RWPE1 (cell line): ENCODE data around the gene GNA15.

Experiments
- CTCF ChIA-PET: fragments of 350-600 bp; sonication (Branson Sonifier 250); formaldehyde crosslinking; extraction: SDS; loops from one replicate; lab custom pipeline; 2021; lab: Yijun Ruan, JAX
- POLR2A ChIA-PET: fragments of 400-600 bp; formaldehyde crosslinking; extraction: SDS; loops from one replicate; lab custom pipeline; 2020; ENCODE audit warnings: antibody characterized with exemption; ENCODE audit not compliant: low non-redundant PET; lab: Yijun Ruan, JAX
- DNase-seq: peaks from one replicate; pipeline ENCODE4 v3.0.0; 2012; ENCODE audit warnings: low spot score
- H3K27ac ChIP-seq: fragments of 450-650 bp; 2 replicates; pipeline ENCODE4 v1.5.1; 2017
- TF ChIP-seq, protein P1 (sequence below): fragments of 450-650 bp; conservative IDR thresholded peaks from 2 replicates; pipeline ENCODE4 v1.5.1; 2017; ENCODE audit warnings: low read depth, mild to moderate bottlenecking

Gene GNA15

DNA sequence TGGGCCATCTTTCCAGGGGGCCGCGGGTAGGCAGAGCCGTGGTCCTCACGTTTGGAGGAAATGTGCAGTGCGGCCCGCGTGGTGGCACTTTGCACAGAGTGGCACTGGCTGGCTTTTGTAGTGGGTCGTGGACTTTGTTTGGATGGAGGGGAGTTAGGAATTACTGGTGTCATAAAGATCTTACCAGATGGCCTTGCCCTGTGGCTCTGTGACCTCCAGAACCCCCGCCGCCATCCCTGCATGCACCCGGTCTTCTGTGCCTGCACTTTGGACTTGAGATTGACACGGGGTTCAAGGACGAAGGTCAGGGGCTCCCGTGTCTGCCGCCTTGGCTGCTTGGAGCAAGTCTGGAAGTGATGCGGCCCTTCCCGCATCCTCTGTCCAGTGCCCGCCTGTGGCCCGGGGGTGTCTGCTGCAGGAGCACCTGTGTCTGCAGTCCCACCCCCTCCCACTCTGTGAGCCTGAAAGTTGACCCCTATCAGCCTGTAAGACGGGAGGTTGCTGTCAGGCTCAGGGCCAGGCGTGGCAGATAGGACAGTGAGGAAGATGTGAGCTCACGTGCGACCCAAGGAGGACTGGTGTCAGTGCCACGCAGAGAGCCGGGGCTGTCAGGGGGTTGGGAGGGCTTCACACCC lies 39.4 kb upstream of the GNA15 start:
- no peak for DNase-seq
- TF ChIP-seq, protein P1, sequence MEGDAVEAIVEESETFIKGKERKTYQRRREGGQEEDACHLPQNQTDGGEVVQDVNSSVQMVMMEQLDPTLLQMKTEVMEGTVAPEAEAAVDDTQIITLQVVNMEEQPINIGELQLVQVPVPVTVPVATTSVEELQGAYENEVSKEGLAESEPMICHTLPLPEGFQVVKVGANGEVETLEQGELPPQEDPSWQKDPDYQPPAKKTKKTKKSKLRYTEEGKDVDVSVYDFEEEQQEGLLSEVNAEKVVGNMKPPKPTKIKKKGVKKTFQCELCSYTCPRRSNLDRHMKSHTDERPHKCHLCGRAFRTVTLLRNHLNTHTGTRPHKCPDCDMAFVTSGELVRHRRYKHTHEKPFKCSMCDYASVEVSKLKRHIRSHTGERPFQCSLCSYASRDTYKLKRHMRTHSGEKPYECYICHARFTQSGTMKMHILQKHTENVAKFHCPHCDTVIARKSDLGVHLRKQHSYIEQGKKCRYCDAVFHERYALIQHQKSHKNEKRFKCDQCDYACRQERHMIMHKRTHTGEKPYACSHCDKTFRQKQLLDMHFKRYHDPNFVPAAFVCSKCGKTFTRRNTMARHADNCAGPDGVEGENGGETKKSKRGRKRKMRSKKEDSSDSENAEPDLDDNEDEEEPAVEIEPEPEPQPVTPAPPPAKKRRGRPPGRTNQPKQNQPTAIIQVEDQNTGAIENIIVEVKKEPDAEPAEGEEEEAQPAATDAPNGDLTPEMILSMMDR, result no peak
- ChIA-PET CTCF (interaction anchor here (0.8 kb wide), 1 partner anchor 75 kb away, joined by 4 read pairs; no protein-coding TSS in a partner anchor), POLR2A (no interaction called here)
- peak overlapping the region; percentile 82 for H3K27ac ChIP-seq

DNA sequence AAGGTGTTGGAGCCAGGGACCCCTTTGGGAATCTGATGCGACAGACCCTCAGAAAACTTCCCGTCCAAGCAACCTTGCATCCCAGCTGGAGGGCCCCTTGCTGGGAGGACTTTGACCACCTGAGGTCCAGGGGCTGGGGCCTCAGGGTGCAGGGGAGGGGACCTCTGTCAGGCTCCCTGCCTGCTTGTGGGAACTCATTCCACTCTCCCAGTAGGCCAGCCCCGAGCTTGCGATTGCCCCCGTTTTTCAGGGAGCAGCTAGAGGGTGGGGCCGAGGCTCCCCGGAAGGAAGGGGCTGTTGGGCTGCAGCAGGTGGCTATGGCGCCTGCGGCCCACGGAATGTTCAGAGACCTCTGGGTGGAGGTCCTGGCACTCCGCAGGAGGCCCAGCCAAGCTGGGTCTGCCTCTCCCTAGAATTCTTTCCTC lies 38.9 kb upstream of the GNA15 start:
- ChIA-PET POLR2A (no interaction called here), CTCF (no interaction called here)
- DNase-seq, result no peak

DNA sequence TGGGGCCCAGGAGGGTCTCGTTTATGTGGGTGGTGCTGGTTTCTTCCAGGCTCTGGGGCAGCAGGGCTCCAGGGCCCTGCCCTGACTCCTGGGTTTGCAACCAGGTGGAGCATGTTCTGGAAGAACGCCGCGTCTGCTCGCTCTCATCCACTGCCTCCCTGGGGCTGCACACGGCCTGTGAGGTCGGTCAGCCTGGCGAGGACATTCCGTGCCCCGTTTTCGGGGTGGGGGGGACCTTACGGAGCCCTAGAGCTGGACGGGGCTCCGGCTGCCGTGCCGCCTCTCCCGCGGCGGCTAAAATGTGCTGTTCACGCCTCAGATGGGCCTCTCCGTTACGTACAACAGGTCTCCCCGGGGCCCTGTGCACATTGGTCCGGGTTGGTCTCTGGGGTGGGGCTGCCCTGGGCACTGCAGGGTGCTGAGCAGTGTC lies 38.4 kb upstream of the GNA15 start:
- DNase-seq, result no peak
- CTCF ChIA-PET, result no interaction called here
- TF ChIP-seq, protein P1, result no peak
- peak overlapping the region; percentile 82 for H3K27ac ChIP-seq
- POLR2A ChIA-PET, result no interaction called here

More for the DNA sequence above, 38.9 kb upstream of the GNA15 start:
- TF ChIP-seq, protein P1, result no peak
- H3K27ac ChIP-seq, result peak overlapping the region; percentile 82

DNA sequence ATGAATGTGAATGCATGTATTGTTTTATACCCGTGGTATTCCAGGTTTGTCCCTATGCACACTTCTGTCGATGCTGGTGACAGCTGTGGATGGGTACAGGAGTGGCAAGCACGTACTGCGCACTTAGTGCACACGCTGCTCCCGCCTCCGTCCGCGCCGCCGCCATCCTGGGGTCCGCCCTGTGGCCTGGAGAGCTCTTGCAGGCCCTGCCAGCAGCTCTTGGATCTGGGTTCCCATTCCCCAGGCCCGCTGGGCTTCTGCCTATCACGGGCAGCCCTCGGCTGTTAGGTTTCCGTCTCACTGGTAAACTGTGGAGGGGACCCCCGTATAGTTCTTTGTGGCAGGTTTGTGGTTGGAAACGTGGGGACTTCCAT lies 37.7 kb upstream of the GNA15 start:
- POLR2A ChIA-PET, result no interaction called here
- CTCF ChIA-PET, result no interaction called here
- no peak for DNase-seq
- H3K27ac ChIP-seq, result peak overlapping the region; percentile 82
- TF ChIP-seq, protein P1, result no peak

DNA sequence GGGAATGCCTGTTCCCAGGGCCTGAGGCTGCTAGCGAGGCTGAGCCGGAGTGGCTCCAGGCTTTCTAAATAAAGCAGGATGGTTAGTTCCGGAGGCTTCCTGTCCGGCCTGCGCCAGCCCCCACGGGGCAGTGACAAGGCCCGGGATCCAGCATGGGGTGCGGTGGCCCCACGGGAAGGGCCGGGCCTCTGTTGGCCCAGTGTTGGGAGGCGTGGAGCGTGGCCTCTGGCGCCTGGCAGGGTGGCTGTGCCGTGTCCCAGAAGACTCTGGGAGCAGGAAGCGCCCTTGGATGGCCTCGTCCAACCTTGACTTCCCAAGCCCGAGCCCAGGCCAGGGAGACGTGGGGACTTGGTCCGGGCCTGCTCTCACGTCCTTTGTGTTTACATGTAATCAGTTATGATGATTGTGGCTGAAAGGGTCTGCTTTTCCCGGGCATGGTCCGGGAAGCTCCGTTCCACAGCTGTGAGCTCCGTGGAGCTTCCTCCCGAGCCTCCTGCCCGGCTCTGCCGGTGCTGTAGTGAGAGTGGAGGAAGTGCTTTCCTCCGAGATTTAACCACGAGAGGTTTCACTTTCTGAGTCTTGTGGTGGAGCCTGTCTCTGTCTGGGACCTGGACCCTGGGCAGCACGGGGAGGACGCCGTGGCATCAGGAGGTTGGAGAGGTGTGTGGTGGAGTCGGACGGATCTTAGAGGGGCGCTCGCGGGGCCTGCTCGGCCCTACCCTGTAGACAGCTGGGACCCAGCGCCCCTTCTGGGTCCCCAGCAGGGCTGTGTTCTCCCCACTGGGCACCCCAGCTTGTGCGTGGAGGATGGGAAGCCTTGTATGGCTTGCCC lies 37.1 kb upstream of the GNA15 start:
- TF ChIP-seq, protein P1, result no peak
- DNase-seq, result no peak
- peak overlapping the region; percentile 82 for H3K27ac ChIP-seq
- ChIA-PET CTCF (interaction anchor here (0.6 kb wide), 1 partner anchor 23 kb away, joined by 3 read pairs; no protein-coding TSS in a partner anchor), POLR2A (no interaction called here)

DNA sequence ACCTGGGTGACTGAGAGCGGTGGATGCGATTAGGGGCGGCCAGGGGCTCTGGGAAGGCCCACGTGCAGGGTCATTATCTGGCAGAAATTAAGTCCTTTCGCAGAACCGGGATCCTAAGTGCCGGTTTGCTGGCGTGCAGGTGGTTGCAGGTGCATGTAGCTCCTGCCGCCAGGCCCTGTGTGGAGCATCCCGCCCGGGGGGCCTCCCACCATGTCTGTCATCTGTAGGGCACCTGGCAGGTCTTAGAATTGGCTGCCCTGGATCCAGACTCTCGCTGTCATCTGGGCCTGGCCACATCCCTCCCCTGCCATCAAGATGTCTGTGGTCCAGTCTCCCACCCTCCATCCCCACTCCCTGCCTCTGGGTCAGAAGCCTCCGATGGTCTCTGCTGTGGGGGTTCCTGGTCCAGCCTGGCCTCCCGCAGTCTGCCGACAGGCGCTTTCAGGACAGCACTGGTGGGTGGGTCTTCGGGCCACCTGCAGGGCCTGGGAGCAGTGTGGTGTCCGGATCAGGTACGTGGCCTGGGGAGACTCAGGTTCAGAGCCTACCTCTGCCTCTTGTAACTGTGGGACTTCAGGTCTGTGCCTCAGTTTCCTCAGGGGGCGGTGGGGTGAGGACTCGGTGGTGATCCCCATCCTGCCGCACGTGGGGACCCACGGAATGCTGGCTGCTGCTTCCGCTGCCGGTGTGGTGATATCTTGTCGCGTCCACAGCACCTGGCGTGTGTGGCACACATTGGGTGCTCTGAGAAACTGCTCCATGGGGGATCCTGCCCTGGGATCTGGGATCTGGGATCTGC lies 36.3 kb upstream of the GNA15 start:
- no peak for DNase-seq
- H3K27ac ChIP-seq, result peak overlapping the region; percentile 82
- TF ChIP-seq, protein P1, result no peak
- CTCF ChIA-PET, result interaction anchor here (0.6 kb wide), 1 partner anchor 24 kb away, joined by 3 read pairs; no protein-coding TSS in a partner anchor
- POLR2A ChIA-PET, result no interaction called here
